ENCODE data around the gene RGS7. TPM values are rescaled to one million over a fixed set of nuclear protein-coding genes. Genes with fewer than 3 reads are reported as not detected.

RGS7 gene
- polyA plus RNA-seq, 1 donor from 2014 or later = 24.2 TPM

- no peak overlapping the region for H3K9ac ChIP-seq (ENCODE audit: low read length)
These were observed 32.4 kb upstream of the RGS7 start for GRCh38 chr1:241389400-241389799.

GRCh38 chr1:241387216-241387615 is 30.2 kb upstream of the RGS7 start:
- Histone ChIP-seq H4K20me1 (ENCODE audit: insufficient read depth) (no peaks in the 10 kb centered on the region), H3K9me2 (ENCODE audit: insufficient read depth, low read length) (no peaks in the 10 kb centered on the region), H3K27me3 (ENCODE audit: insufficient read depth, low read depth, low read length) (no peaks in the 10 kb centered on the region), H3F3A (ENCODE audit: insufficient read depth, low read length, poor library complexity, severe bottlenecking) (no peaks in the 10 kb centered on the region), H3K9me3 (ENCODE audit: low read length) (no peaks in the 10 kb centered on the region), H2AFZ (ENCODE audit: low read depth, low read length) (no peak overlapping the region), H3K27ac (ENCODE audit: low read length) (no peak overlapping the region), H3K4me3 (ENCODE audit: low read length) (no peak overlapping the region), H3K79me2 (replicated peaks; ENCODE audit: insufficient read depth, low read length) (no peaks in the 10 kb centered on the region), H3K4me2 (ENCODE audit: low read length) (no peak overlapping the region), H3K9ac (ENCODE audit: low read length) (no peak overlapping the region), H3K36me3 (ENCODE audit: insufficient read depth, low read length) (no peaks in the 10 kb centered on the region)
- TF ChIP-seq RAD21 (conservative IDR thresholded peaks at IDR 0.05) (no peak), POLR2AphosphoS5 (IDR thresholded peaks at IDR 0.05) (no peak), SMC3 (conservative IDR thresholded peaks at IDR 0.05; ENCODE audit: poor library complexity) (no peak), EP300 (conservative IDR thresholded peaks at IDR 0.05; ENCODE audit: poor library complexity, severe bottlenecking) (no peak), MXI1 (conservative IDR thresholded peaks at IDR 0.05; ENCODE audit: poor library complexity, severe bottlenecking) (no peak), CTCF (IDR thresholded peaks at IDR 0.05; ENCODE audit: poor library complexity, severe bottlenecking) (no peak), TAF1 (IDR thresholded peaks at IDR 0.05; ENCODE audit: low read depth) (no peak)

More at GRCh38 chr1:241389400-241389799, 32.4 kb upstream of the RGS7 start:
- Histone ChIP-seq H3K27me3 (ENCODE audit: insufficient read depth, low read depth, low read length) (no peaks in the 10 kb centered on the region), H3K27ac (ENCODE audit: low read length) (no peak overlapping the region), H3K9me3 (ENCODE audit: low read length) (no peaks in the 10 kb centered on the region), H3K9me2 (ENCODE audit: insufficient read depth, low read length) (no peaks in the 10 kb centered on the region), H3F3A (ENCODE audit: insufficient read depth, low read length, poor library complexity, severe bottlenecking) (no peaks in the 10 kb centered on the region), H2AFZ (ENCODE audit: low read depth, low read length) (no peak overlapping the region), H3K36me3 (ENCODE audit: insufficient read depth, low read length) (no peaks in the 10 kb centered on the region), H3K79me2 (replicated peaks; ENCODE audit: insufficient read depth, low read length) (no peaks in the 10 kb centered on the region), H3K4me2 (ENCODE audit: low read length) (no peak overlapping the region), H3K4me3 (ENCODE audit: low read length) (no peak overlapping the region), H4K20me1 (ENCODE audit: insufficient read depth) (no peaks in the 10 kb centered on the region)
- no peak for TF ChIP-seq POLR2AphosphoS5 (IDR thresholded peaks at IDR 0.05)
- TF ChIP-seq EP300 (conservative IDR thresholded peaks at IDR 0.05; ENCODE audit: poor library complexity, severe bottlenecking) = no peak
- TF ChIP-seq REST (IDR thresholded peaks at IDR 0.05; ENCODE audit: borderline replicate concordance) = no peak
- no peak for TF ChIP-seq MXI1 (conservative IDR thresholded peaks at IDR 0.05; ENCODE audit: poor library complexity, severe bottlenecking)
- TF ChIP-seq TAF1 (IDR thresholded peaks at IDR 0.05; ENCODE audit: low read depth) = no peak
- TF ChIP-seq RAD21 (conservative IDR thresholded peaks at IDR 0.05) = no peak
- TF ChIP-seq EZH2 (IDR thresholded peaks at IDR 0.05; ENCODE audit: borderline replicate concordance, insufficient read depth, low read length, poor library complexity, severe bottlenecking) = no peak
- no peak for TF ChIP-seq SMC3 (conservative IDR thresholded peaks at IDR 0.05; ENCODE audit: poor library complexity)
- no peak for TF ChIP-seq CTCF (IDR thresholded peaks at IDR 0.05; ENCODE audit: poor library complexity, severe bottlenecking)
